Neutrophil (primary cell): ENCODE data around the gene OPHN1.

ENCODE experiments used
- H3K27ac ChIP-seq: fragments of 200-600 bp; sonication (generic); 2 replicates; pipeline ENCODE4 v1.5.1; 2016; ENCODE audit warnings: mild to moderate bottlenecking, moderate library complexity
- H3K27me3 ChIP-seq: fragments of 200-600 bp; sonication (generic); 2 replicates; pipeline ENCODE4 v1.6.0; 2016; ENCODE audit warnings: mild to moderate bottlenecking
- H3K36me3 ChIP-seq: fragments of 200-600 bp; sonication (generic); 2 replicates; pipeline ENCODE4 v1.5.1; 2017
- H3K4me1 ChIP-seq, 2 experiments: fragments of 200-600 bp in 1 of 2; sonication (generic) in 1 of 2; 1 replicate in 1 of 2; 2 replicates in 1 of 2; pipeline versions ENCODE4 v1.5.1 to v1.6.1; 2013 to 2016; ENCODE audit warnings: low read depth in 1 of 2, low read length in 1 of 2, mild to moderate bottlenecking in 1 of 2, moderate library complexity in 1 of 2; ENCODE audit not compliant: control insufficient read depth in 1 of 2, insufficient read depth in 1 of 2
- H3K4me3 ChIP-seq, 2 experiments: fragments of 200-600 bp in 1 of 2; sonication (generic) in 1 of 2; 1 replicate in 1 of 2; 2 replicates in 1 of 2; pipeline ENCODE4 v1.5.1; 2013 to 2016; ENCODE audit warnings: low read depth in 1 of 2, low read length in 1 of 2, mild to moderate bottlenecking in 1 of 2, moderate library complexity in 1 of 2
- H3K9me3 ChIP-seq: fragments of 200-600 bp; sonication (generic); 2 replicates; pipeline ENCODE4 v1.5.1; 2016
- CTCF ChIP-seq: fragments of 200-600 bp; sonication (generic); IDR thresholded peaks from 2 replicates; pipeline ENCODE4 v1.5.1; 2016; ENCODE audit warnings: antibody characterized with exemption

The OPHN1 gene

GRCh38 chrX:68049466-68049865, 383.8 kb downstream of the OPHN1 start:
- H3K4me3 ChIP-seq = no peak overlapping the region
- no peaks in the 10 kb centered on the region for H3K9me3 ChIP-seq
- no peak overlapping the region for H3K27ac ChIP-seq
- H3K4me1 ChIP-seq = no peaks in the 10 kb centered on the region
- H3K27me3 ChIP-seq = no peaks in the 10 kb centered on the region
- TF ChIP-seq CTCF = no peak
- H3K36me3 ChIP-seq = no peaks in the 10 kb centered on the region

- Histone ChIP-seq H3K27me3 (no peaks in the 10 kb centered on the region), H3K9me3 (no peaks in the 10 kb centered on the region), H3K4me1 (no peaks in the 10 kb centered on the region), H3K27ac (no peak overlapping the region), H3K36me3 (no peaks in the 10 kb centered on the region), H3K4me3 (no peak overlapping the region)
- TF ChIP-seq CTCF = no peak
Measured at GRCh38 chrX:68048774-68049173, 384.5 kb downstream of the OPHN1 start.

DNA sequence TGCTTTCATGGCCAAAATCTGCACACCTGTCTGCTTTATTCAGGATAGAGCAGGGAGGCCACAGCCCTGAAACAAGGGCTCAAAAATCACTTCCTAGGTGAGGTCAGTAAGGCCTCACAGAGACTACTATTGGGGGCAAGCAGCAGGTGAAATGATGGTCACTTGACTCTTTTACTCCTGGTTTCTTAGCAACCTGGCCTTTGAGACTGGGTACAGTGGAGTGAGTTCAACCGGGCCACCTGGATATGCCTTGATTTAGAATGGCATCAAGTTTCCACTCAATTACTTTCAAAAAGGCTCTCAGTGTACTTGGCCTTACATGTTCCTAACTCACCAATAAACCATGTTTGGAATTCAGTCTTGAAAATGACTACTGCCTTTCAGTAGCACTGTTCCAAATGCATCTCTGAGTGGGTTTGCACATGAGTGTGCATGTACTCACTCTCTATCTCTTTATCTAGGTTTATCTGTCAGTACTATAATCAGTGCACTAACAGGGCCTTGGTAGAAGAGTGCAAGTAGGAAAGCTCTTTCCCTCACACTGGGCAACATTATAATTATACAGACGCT, 388.2 kb downstream of the OPHN1 start:
- Histone ChIP-seq H3K27me3 (no peaks in the 10 kb centered on the region), H3K36me3 (no peaks in the 10 kb centered on the region), H3K4me3 (no peak overlapping the region), H3K27ac (no peak overlapping the region), H3K9me3 (no peaks in the 10 kb centered on the region), H3K4me1 (no peaks in the 10 kb centered on the region)
- no peak for TF ChIP-seq CTCF

DNA sequence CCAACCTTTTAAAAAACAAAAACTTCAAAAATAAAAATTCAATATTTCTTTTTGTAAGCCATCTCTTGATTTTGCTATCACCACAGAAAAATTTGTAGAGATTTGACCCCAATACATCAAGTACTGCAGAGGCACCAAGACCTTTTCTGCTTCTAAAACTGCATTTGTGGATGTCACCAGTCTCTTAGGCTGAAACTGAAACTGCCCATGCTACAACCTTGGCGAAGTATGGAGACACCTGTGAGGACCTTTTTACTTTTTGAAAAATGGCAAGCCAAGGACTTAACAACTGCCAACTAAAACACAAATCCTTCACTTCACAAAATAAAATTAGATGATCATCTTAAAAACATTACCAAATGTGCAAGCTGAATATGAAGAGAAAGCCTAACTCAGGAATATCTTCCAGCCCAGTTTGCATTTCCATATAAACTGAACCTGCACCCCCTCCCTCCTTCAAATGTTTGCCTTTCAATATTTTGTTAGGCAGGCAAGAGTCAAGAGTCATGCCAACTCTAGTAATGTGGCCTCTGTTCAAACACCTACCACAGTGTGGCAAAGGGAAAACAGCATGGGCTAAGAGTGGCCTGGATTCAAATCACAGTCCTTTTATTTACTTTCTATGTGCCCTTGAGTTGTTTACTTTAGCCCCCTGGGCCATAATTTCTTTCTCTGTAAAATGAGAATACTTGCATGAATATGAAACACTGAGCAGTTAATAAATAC, 389.4 kb downstream of the OPHN1 start:
- no peaks in the 10 kb centered on the region for H3K36me3 ChIP-seq
- no peak for TF ChIP-seq CTCF
- no peaks in the 10 kb centered on the region for H3K4me1 ChIP-seq
- H3K27ac ChIP-seq = no peak overlapping the region
- H3K4me3 ChIP-seq = no peak overlapping the region
- H3K27me3 ChIP-seq = no peaks in the 10 kb centered on the region
- H3K9me3 ChIP-seq = no peaks in the 10 kb centered on the region

DNA sequence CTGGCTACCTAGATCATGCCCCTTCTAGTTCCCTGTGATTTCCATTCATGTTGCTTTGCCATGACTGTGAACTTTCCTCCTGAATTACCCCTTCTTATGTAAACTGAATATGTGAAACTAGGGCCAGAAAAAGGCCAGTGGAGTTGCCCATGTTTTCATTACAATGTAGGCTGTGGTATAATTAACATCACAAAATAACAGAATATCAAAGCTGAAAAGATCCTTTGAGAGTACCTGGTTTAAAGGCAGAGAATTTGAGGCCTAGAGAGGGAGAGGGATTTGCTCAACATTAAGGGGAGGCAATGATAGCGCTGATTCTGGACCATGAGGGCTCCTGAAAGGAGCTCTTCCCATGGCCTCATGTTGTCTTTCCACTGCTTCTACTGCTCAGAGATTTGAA, 392.2 kb downstream of the OPHN1 start:
- H3K4me3 ChIP-seq = no peak overlapping the region
- no peaks in the 10 kb centered on the region for H3K9me3 ChIP-seq
- TF ChIP-seq CTCF = no peak
- H3K36me3 ChIP-seq = no peaks in the 10 kb centered on the region
- no peaks in the 10 kb centered on the region for H3K27me3 ChIP-seq
- H3K4me1 ChIP-seq = no peaks in the 10 kb centered on the region
- H3K27ac ChIP-seq = no peak overlapping the region
